Vagina (tissue), 2 donors: ENCODE data around the gene TMEM259. TPM values are rescaled to one million over a fixed set of nuclear protein-coding genes. Genes with fewer than 3 reads are reported as not detected.

Experiments used
- DNase-seq, 2 donors: peaks; one replicate each; pipeline ENCODE4 v3.0.0-alpha.2; 2017; ENCODE audit errors: extremely low spot score in 2 of 2
- H3K27ac ChIP-seq: fragments of 200-600 bp; sonication (generic); one replicate; pipeline ENCODE4 v1.5.1; 2019
- H3K27me3 ChIP-seq: fragments of 200-600 bp; sonication (generic); one replicate; pipeline ENCODE4 v1.5.1; 2019
- H3K36me3 ChIP-seq, 2 donors: fragments of 200-600 bp; sonication (generic); one replicate each; pipeline ENCODE4 v1.5.1; 2017 to 2019
- H3K4me1 ChIP-seq: fragments of 200-600 bp; sonication (generic); one replicate; pipeline ENCODE4 v1.5.1; 2019
- H3K4me3 ChIP-seq, 2 donors: fragments of 200-600 bp; sonication (generic); 1 replicate in 1 of 2; 2 replicates in 1 of 2; pipeline ENCODE4 v1.5.1; 2016 to 2019
- H3K9me3 ChIP-seq: fragments of 200-600 bp; sonication (generic); one replicate; pipeline ENCODE4 v1.5.1; 2019
- CTCF ChIP-seq, 3 experiments: fragments of 450-650 bp in 2 of 3; fragments of 200-600 bp in 1 of 3; sonication (generic) in 1 of 3; IDR thresholded peaks; one replicate each; pipeline ENCODE4 v1.5.1; 2017 to 2019; ENCODE audit warnings: antibody characterized with exemption in 3 of 3, mild to moderate bottlenecking in 2 of 3, moderate library complexity in 2 of 3
- POLR2A ChIP-seq, 2 donors: fragments of 450-650 bp; IDR thresholded peaks; one replicate each; pipeline ENCODE4 v1.6.1; 2017; ENCODE audit warnings: antibody characterized with exemption in 2 of 2, mild to moderate bottlenecking in 2 of 2, moderate library complexity in 2 of 2
- POLR2AphosphoS5 ChIP-seq, 2 donors: sonication (generic); formaldehyde crosslinking; IDR thresholded peaks; one replicate each; pipeline ENCODE4 v1.9.0; 2017; ENCODE audit warnings: antibody characterized with exemption in 2 of 2, mild to moderate bottlenecking in 2 of 2, low read depth in 1 of 2; ENCODE audit not compliant: insufficient read depth in 1 of 2
- intact Hi-C: fragments of 100-400 bp; cut with DNase I; formaldehyde crosslinking; loops from one replicate; pipeline ENCODE4 v1.15.1; 2023
- total RNA-seq: library from RNA; depleted of rRNA; stranded (reverse); fragments of >200 nt; gene quantifications from one replicate; pipeline ENCODE4 v1.2.3, GENCODE V29; 2016

TMEM259 gene
- total RNA-seq, 1 donor from 2014 or later, result 130 TPM

- TF ChIP-seq POLR2AphosphoS5 (IDR thresholded peaks at IDR 0.05; ENCODE audit: insufficient read depth in 1 of 2, low read depth in 1 of 2), result no peak
- TF ChIP-seq CTCF (IDR thresholded peaks at IDR 0.05), result peak; percentile 6 to 51 (median 40)
- Histone ChIP-seq H3K27me3 (no peaks in the 10 kb centered on the region), H3K36me3 (no peaks in the 10 kb centered on the region), H3K4me3 (no peak overlapping the region), H3K9me3 (no peaks in the 10 kb centered on the region), H3K4me1 (peaks cover 44% of the 10 kb centered on the region), H3K27ac (no peak overlapping the region)
- intact Hi-C loops, result no loop called here
- no peak for DNase-seq
Measured at GRCh38 chr19:1064661-1065605, 44.0 kb upstream of the TMEM259 start.

DNA sequence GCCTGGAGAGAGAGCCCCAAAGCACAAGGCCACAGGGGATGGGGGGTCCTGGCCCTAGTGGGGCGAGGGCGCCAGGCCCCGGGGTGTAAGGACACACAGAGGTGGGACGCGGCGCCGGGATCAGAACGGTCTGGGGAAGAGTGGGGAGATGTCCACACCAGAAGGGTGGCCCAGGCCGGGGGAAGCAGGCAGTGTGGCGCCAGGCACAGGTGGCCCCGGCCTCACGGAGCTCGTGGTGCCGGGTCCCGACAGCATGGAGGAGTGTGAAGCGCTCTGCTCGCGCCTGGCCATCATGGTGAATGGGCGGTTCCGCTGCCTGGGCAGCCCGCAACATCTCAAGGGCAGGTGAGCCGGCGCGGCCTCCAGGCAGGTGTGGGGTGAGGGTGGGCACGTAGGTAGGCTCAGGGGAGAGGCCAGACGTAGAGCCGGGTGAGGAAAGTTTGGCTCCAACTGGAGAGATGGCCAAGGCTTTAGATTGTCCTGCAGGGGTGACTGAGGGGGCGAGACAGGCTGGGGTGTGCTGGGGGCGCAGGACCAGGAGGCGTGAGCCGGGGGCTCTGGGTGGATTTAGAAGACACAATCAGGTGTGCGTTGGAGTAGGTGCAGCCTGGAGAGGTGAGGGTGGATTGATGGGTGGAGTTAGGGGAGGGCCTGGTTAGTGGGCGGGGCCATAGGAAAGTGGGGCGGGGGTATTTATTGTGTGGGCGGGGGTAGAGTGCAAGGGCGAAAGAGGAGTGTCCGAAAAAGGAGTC lies 43.2 kb upstream of the TMEM259 start:
- H3K27me3 ChIP-seq, result no peaks in the 10 kb centered on the region
- no peaks in the 10 kb centered on the region for H3K9me3 ChIP-seq
- no peaks in the 10 kb centered on the region for H3K36me3 ChIP-seq
- intact Hi-C loops, result no loop called here
- TF ChIP-seq POLR2A (IDR thresholded peaks at IDR 0.05), result no peak
- no peak for DNase-seq
- no peak overlapping the region for H3K4me3 ChIP-seq
- no peak overlapping the region for H3K27ac ChIP-seq
- H3K4me1 ChIP-seq, result peaks cover 36% of the 10 kb centered on the region

GRCh38 chr19:1063030-1063908 lies 42.3 kb upstream of the TMEM259 start:
- Histone ChIP-seq H3K9me3 (peaks cover 8% of the 10 kb centered on the region), H3K4me1 (peaks cover 36% of the 10 kb centered on the region)
- no peak for DNase-seq

DNA sequence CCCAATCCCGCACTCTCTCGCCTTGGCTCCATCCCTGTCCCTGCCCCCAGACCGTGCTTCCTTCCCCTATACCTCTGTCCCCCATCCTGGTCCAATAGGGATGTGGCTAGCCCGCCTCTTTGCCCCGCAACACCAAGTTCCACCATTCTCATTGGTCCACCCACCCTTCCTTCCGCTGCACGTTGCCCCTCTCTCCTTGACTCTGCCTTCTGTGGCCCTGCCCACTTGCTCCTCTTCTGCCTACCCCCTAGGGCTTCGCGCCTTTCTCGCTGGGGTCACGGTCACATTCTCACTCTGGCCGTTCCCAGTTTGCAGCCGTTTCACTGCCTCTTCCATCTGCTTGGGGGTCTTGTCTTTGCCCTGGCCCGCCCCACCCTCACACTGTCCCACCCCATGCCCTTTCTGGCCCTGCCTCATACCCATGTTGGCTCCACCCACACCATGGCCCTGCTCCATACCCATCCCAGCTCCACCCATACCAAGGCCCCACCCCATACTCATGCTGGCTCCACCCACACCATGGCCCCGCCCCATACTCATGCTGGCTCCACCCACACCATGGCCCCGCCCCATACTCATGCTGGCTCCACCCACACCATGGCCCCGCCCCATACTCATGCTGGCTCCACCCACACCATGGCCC lies 41.6 kb upstream of the TMEM259 start:
- intact Hi-C loops, result no loop called here
- DNase-seq, result no peak
- Histone ChIP-seq H3K4me1 (peaks cover 32% of the 10 kb centered on the region), H3K27me3 (no peaks in the 10 kb centered on the region), H3K4me3 (no peak overlapping the region), H3K9me3 (peaks cover 15% of the 10 kb centered on the region), H3K36me3 (peaks cover 0 to 5% of the 10 kb centered on the region in 2 donors), H3K27ac (no peak overlapping the region)
- no peak for TF ChIP-seq CTCF (IDR thresholded peaks at IDR 0.05)
- no peak for TF ChIP-seq POLR2AphosphoS5 (IDR thresholded peaks at IDR 0.05; ENCODE audit: insufficient read depth in 1 of 2, low read depth in 1 of 2)
- TF ChIP-seq POLR2A (IDR thresholded peaks at IDR 0.05), result no peak

More at GRCh38 chr19:1063030-1063908, 42.3 kb upstream of the TMEM259 start:
- no peak overlapping the region for H3K4me3 ChIP-seq
- H3K27ac ChIP-seq, result no peak overlapping the region
- H3K36me3 ChIP-seq, result peaks cover 0 to 5% of the 10 kb centered on the region in 2 donors
- intact Hi-C loops, result no loop called here
- TF ChIP-seq POLR2AphosphoS5 (IDR thresholded peaks at IDR 0.05; ENCODE audit: insufficient read depth in 1 of 2, low read depth in 1 of 2) (no peak), POLR2A (IDR thresholded peaks at IDR 0.05) (no peak), CTCF (IDR thresholded peaks at IDR 0.05) (no peak)
- no peaks in the 10 kb centered on the region for H3K27me3 ChIP-seq
